Measurements from ENCODE around the gene MITF. TPM values are rescaled to one million over a fixed set of nuclear protein-coding genes. Genes with fewer than 3 reads are reported as not detected.
A peak's percentile ranks its signal among the peaks of the same experiment; 100 is the strongest.

Gene MITF
- total RNA-seq, 4 donors from 2014 or later, result 12.2 to 20.9 (median 17.1) TPM

DNA sequence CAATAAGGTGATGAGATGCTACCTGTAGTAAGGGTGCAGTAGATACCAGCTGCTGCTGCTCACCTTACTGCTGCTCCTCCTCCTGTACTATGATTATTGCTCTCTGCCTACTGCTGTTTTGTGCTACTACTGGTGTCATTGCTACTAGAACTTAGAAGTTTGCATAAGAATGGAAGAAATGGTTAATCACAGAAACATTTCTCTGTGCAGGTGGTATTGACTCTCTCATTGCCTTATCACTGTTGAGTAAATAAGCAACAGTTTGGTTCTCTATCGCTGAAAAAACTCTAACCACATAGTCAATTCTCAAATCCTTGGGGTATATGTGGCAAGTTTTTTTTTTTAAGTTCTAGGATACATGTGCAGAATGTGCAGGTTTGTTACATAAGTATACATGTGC is 16.5 kb downstream of the MITF start:
- H3K36me3 ChIP-seq, result no peaks in the 10 kb centered on the region
- WGBS, 2 donors (ENCODE audit: low coverage in 1 of 2), result 71% methylated on average over 1 of the region's 1 CpG
- H3K27ac ChIP-seq, result no peak overlapping the region
- intact Hi-C loops (cut with DNase I; ENCODE audit: low total_unique reads) (no loop called here), in situ Hi-C loops (cut with MboI; ENCODE audit: low pct_ligation_motif_present in 1 of 4, low pct_unique_long_range_greater_than_20kb in 1 of 4, low sequenced_read_pairs in 3 of 4) (no loop called here)
- H3K9me3 ChIP-seq, result no peaks in the 10 kb centered on the region
- no peaks in the 10 kb centered on the region for H3K27me3 ChIP-seq
- H3K4me3 ChIP-seq, result no peak overlapping the region
- no peak for TF ChIP-seq EP300 (IDR thresholded peaks at IDR 0.05; ENCODE audit: low read depth)
- TF ChIP-seq, protein P1, sequence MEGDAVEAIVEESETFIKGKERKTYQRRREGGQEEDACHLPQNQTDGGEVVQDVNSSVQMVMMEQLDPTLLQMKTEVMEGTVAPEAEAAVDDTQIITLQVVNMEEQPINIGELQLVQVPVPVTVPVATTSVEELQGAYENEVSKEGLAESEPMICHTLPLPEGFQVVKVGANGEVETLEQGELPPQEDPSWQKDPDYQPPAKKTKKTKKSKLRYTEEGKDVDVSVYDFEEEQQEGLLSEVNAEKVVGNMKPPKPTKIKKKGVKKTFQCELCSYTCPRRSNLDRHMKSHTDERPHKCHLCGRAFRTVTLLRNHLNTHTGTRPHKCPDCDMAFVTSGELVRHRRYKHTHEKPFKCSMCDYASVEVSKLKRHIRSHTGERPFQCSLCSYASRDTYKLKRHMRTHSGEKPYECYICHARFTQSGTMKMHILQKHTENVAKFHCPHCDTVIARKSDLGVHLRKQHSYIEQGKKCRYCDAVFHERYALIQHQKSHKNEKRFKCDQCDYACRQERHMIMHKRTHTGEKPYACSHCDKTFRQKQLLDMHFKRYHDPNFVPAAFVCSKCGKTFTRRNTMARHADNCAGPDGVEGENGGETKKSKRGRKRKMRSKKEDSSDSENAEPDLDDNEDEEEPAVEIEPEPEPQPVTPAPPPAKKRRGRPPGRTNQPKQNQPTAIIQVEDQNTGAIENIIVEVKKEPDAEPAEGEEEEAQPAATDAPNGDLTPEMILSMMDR (IDR thresholded peaks at IDR 0.05), result no peak
- no peak for TF ChIP-seq POLR2AphosphoS5 (IDR thresholded peaks at IDR 0.05)
- peaks cover 0 to 20% (median 8%) of the 10 kb centered on the region in 4 donors for H3K4me1 ChIP-seq
- DNase-seq, result no peak

DNA sequence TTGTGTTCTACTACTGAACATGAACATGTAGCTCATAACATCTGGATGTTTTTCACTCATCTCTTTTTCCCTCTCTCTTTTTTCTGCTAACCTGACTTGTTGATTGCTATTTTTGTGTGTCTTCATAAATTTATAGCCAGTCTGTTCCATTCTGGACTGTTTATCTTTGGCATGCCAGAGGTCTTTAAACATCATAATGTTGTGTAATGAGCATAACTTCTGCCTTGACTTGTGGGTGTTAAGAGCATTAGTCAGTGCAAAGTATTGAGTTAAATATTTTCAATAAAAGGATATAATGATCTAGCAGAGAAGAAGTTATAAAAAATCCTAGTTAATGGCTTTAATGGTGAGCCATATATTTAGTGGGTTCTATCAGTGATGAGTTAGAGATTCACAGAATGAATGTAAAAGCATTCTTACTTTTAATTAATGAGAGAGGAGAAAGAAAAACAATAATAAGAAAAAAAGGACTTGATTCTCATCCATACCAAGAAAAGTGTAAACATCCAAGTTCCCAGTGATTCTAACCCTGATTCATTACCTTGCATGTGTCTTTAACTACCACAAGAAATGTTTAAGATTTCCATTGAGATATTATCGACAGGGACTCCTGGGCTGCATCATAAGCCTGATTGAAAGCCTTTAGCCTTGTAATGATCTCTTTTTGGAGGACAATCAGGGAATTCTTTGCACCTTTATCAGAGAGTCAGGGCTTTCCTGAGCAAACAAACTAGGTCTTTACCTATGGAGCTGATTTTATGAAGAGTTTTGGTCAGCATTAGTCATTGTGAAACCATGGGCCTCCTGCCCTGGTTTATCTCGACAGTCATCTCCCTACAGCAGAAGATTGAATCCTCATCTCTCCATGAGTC is 22.9 kb downstream of the MITF start:
- H3K27ac ChIP-seq, result peak overlapping the region; percentile 63 to 80 (median 74)
- in situ Hi-C loops (cut with MboI; ENCODE audit: low pct_ligation_motif_present in 1 of 4, low pct_unique_long_range_greater_than_20kb in 1 of 4, low sequenced_read_pairs in 3 of 4), result no loop called here
- H3K4me3 ChIP-seq, result no peak overlapping the region
- H3K9me3 ChIP-seq, result no peaks in the 10 kb centered on the region
- DNase-seq, result no peak
- no peaks in the 10 kb centered on the region for H3K36me3 ChIP-seq
- WGBS, 2 donors (ENCODE audit: low coverage in 1 of 2), result 33 to 59% methylated on average over 1 to 2 of the region's 2 CpGs
- TF ChIP-seq POLR2AphosphoS5 (IDR thresholded peaks at IDR 0.05) (peak; percentile 67 to 86 (median 80)), EP300 (IDR thresholded peaks at IDR 0.05; ENCODE audit: low read depth) (no peak)
- peaks cover 16 to 51% (median 27%) of the 10 kb centered on the region in 4 donors for H3K4me1 ChIP-seq
- H3K27me3 ChIP-seq, result no peaks in the 10 kb centered on the region
- intact Hi-C loops (cut with DNase I; ENCODE audit: low total_unique reads), result no loop called here

DNA sequence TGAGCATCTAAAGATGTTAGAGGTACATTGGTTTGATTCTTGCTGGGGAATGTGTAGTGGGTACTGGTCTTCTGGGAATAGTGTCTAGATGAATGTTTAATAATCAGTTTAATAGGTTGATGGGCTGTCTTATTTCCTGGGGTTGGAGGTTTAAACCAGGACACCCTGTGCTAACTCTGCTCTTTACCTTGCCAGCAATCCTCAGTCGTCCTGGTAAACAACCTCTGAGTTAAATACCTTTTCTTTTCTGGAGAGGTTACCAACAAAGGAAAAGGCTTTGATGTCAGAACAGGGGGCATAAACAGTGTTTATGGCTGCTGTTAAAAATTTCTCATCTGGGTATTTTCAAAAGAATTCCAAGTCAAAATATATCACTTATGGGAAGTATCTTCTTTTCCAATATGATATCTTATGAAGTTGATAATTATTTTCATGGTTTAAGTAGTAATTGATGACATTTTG is 23.5 kb downstream of the MITF start:
- Histone ChIP-seq H3K4me1 (peaks cover 19 to 45% (median 30%) of the 10 kb centered on the region in 4 donors), H3K36me3 (no peaks in the 10 kb centered on the region), H3K9me3 (no peaks in the 10 kb centered on the region), H3K4me3 (no peak overlapping the region), H3K27ac (peak overlapping the region; percentile 63 to 80 (median 74)), H3K27me3 (no peaks in the 10 kb centered on the region)
- in situ Hi-C loops (cut with MboI; ENCODE audit: low pct_ligation_motif_present in 1 of 4, low pct_unique_long_range_greater_than_20kb in 1 of 4, low sequenced_read_pairs in 3 of 4), result no loop called here
- WGBS, 2 donors (ENCODE audit: low coverage in 1 of 2), result 38 to 40% methylated on average over 1 of the region's 1 CpG
- intact Hi-C loops (cut with DNase I; ENCODE audit: low total_unique reads), result no loop called here
- TF ChIP-seq POLR2AphosphoS5 (IDR thresholded peaks at IDR 0.05) (peak in 1 of 3 donors; percentile 38), POLR2A (IDR thresholded peaks at IDR 0.05) (no peak), EP300 (IDR thresholded peaks at IDR 0.05; ENCODE audit: low read depth) (no peak)
- TF ChIP-seq, protein P1 (IDR thresholded peaks at IDR 0.05), result no peak
- no peak for DNase-seq

DNA sequence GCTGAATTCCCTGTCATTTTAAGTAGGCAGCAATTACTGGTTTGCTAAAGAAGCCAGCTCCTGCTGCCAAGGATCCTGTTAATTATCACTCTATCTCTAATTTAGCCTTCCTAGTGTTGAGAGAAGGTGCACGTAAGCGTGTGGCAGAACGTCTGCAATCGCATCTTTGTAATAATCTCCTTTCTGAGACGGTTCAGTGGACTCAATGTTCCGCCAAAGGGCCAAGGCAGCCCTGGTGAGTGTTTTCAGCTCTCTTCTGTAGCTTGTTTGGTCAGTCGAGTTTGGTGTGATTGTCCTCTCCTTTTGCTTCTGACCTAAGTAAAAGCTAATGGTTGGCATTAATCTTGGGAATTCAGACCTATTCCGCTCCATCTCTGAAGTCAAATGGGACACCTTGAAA is 24.2 kb downstream of the MITF start:
- H3K4me3 ChIP-seq, result no peak overlapping the region
- no peak for DNase-seq
- TF ChIP-seq EP300 (IDR thresholded peaks at IDR 0.05; ENCODE audit: low read depth) (peak; percentile 54), POLR2A (IDR thresholded peaks at IDR 0.05) (no peak), POLR2AphosphoS5 (IDR thresholded peaks at IDR 0.05) (peak in 2 of 3 donors; percentile 6 to 42)
- TF ChIP-seq, protein P1 (IDR thresholded peaks at IDR 0.05), result no peak
- WGBS, 2 donors (ENCODE audit: low coverage in 1 of 2), result 70 to 72% methylated on average over 5 to 8 of the region's 8 CpGs
- no peaks in the 10 kb centered on the region for H3K27me3 ChIP-seq
- H3K36me3 ChIP-seq, result no peaks in the 10 kb centered on the region
- intact Hi-C loops (cut with DNase I; ENCODE audit: low total_unique reads), result no loop called here
- peak overlapping the region; percentile 63 to 80 (median 74) for H3K27ac ChIP-seq
- no peaks in the 10 kb centered on the region for H3K9me3 ChIP-seq
- peaks cover 19 to 45% (median 30%) of the 10 kb centered on the region in 4 donors for H3K4me1 ChIP-seq
- in situ Hi-C loops (cut with MboI; ENCODE audit: low pct_ligation_motif_present in 1 of 4, low pct_unique_long_range_greater_than_20kb in 1 of 4, low sequenced_read_pairs in 3 of 4), result no loop called here
